Gastrocnemius medialis (tissue), 4 donors: ENCODE data around the gene MYBPH. TPM values are rescaled to one million over a fixed set of nuclear protein-coding genes. Genes with fewer than 3 reads are reported as not detected.

Source experiments
- ATAC-seq, 2 donors: fragments of 150-250 bp; one replicate each; pipeline ENCODE4 v1.9.1; 2016
- DNase-seq, 2 donors: peaks; one replicate each; pipeline ENCODE4 v3.0.0-alpha.2; 2019
- H3K27ac ChIP-seq, 4 donors: fragments of 200-600 bp; sonication (generic); 1 replicate in 1 of 4; 2 replicates in 3 of 4; pipeline ENCODE4 v1.5.1; 2016 to 2018; ENCODE audit warnings: mild to moderate bottlenecking in 2 of 4, moderate library complexity in 1 of 4
- H3K27me3 ChIP-seq, 3 donors: fragments of 200-600 bp; sonication (generic) in 2 of 3; 1 replicate in 1 of 3; 2 replicates in 2 of 3; pipeline versions ENCODE4 v1.5.1 to v1.6.0; 2016 to 2019; ENCODE audit warnings: mild to moderate bottlenecking in 1 of 3, moderate library complexity in 1 of 3
- H3K36me3 ChIP-seq, 2 donors: fragments of 200-600 bp; sonication (generic) in 1 of 2; one replicate each; pipeline ENCODE4 v1.5.1; 2017 to 2018
- H3K4me1 ChIP-seq, 2 donors: fragments of 200-600 bp; sonication (generic) in 1 of 2; one replicate each; pipeline ENCODE4 v1.5.1; 2016 to 2017; ENCODE audit warnings: mild to moderate bottlenecking in 2 of 2
- H3K4me3 ChIP-seq, 4 donors: fragments of 200-600 bp; sonication (generic) in 3 of 4; 1 replicate in 1 of 4; 2 replicates in 3 of 4; pipeline ENCODE4 v1.5.1; 2016 to 2019; ENCODE audit warnings: mild to moderate bottlenecking in 2 of 4
- H3K9me3 ChIP-seq, 3 donors: fragments of 200-600 bp; sonication (generic) in 2 of 3; 1 replicate in 1 of 3; 2 replicates in 2 of 3; pipeline ENCODE4 v1.5.1; 2016 to 2019
- POLR2A ChIP-seq, 2 donors: fragments of 450-650 bp; IDR thresholded peaks; one replicate each; pipeline ENCODE4 v1.6.1; 2017; ENCODE audit warnings: antibody characterized with exemption in 2 of 2, mild to moderate bottlenecking in 2 of 2, moderate library complexity in 2 of 2
- in situ Hi-C, 4 donors: fragments of 200-750 bp; cut with MboI; loops; one replicate each; pipeline versions ENCODE4 v1.15.0 to v1.8.0; 2017; ENCODE audit warnings: low sequenced_read_pairs in 4 of 4
- intact Hi-C: fragments of 100-400 bp; cut with DNase I; formaldehyde crosslinking; loops from one replicate; pipeline ENCODE4 v1.15.1; 2023; ENCODE audit warnings: low total_unique reads
- total RNA-seq, 4 donors: library from RNA; depleted of rRNA; stranded (reverse); fragments of >200 nt; gene quantifications; one replicate each; pipeline versions ENCODE4 v1.1.0 to v1.2.3, GENCODE V29; 2016
- TF ChIP-seq, protein P1 (sequence below), 5 experiments: fragments of 450-650 bp in 3 of 5; fragments of 200-600 bp in 2 of 5; sonication (generic) in 2 of 5; IDR thresholded peaks in 4 of 5; conservative IDR thresholded peaks in 1 of 5; 1 replicate in 4 of 5; 2 replicates in 1 of 5; pipeline ENCODE4 v1.5.1; 2016 to 2019; ENCODE audit warnings: antibody characterized with exemption in 5 of 5, mild to moderate bottlenecking in 3 of 5, moderate library complexity in 3 of 5

Gene MYBPH
- total RNA-seq, 4 donors from 2014 or later = 7.4 to 260 (median 45.5) TPM

DNA sequence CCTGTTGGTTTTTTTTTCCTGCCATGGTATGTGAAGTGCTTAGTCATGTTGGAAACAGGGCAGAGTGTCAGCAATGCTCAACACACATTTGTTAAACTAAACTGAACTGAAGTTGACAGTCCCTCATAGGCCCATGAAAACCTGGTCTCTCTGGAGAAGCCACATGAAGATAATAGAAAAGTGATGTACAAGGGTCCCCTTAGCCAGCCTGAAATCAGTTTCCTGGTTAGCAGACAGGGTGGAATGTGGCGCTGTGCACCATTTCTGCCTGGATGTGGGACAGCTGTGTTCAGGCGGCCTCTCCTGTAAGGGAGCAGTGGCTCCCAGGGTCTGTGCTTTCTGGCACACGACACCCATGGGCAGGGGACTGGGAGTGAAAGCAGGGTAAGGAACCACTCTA, 20.7 kb upstream of the MYBPH start:
- peaks cover 24 to 30% of the 10 kb centered on the region in 2 donors for H3K4me1 ChIP-seq
- no peaks in the 10 kb centered on the region for H3K27me3 ChIP-seq
- H3K36me3 ChIP-seq = no peaks in the 10 kb centered on the region
- no peak overlapping the region for H3K4me3 ChIP-seq
- H3K27ac ChIP-seq = peak overlapping the region in 1 of 4 donors; percentile 1
- ATAC-seq = no peak
- in situ Hi-C loops (no loop called here), intact Hi-C loops (no loop called here)
- no peak for DNase-seq
- H3K9me3 ChIP-seq = no peaks in the 10 kb centered on the region
- no peak for TF ChIP-seq POLR2A (IDR thresholded peaks at IDR 0.05)
- TF ChIP-seq, protein P1, sequence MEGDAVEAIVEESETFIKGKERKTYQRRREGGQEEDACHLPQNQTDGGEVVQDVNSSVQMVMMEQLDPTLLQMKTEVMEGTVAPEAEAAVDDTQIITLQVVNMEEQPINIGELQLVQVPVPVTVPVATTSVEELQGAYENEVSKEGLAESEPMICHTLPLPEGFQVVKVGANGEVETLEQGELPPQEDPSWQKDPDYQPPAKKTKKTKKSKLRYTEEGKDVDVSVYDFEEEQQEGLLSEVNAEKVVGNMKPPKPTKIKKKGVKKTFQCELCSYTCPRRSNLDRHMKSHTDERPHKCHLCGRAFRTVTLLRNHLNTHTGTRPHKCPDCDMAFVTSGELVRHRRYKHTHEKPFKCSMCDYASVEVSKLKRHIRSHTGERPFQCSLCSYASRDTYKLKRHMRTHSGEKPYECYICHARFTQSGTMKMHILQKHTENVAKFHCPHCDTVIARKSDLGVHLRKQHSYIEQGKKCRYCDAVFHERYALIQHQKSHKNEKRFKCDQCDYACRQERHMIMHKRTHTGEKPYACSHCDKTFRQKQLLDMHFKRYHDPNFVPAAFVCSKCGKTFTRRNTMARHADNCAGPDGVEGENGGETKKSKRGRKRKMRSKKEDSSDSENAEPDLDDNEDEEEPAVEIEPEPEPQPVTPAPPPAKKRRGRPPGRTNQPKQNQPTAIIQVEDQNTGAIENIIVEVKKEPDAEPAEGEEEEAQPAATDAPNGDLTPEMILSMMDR (IDR thresholded peaks at IDR 0.05 in 4 of 5, conservative IDR thresholded peaks at IDR 0.05 in 1 of 5) = no peak

DNA sequence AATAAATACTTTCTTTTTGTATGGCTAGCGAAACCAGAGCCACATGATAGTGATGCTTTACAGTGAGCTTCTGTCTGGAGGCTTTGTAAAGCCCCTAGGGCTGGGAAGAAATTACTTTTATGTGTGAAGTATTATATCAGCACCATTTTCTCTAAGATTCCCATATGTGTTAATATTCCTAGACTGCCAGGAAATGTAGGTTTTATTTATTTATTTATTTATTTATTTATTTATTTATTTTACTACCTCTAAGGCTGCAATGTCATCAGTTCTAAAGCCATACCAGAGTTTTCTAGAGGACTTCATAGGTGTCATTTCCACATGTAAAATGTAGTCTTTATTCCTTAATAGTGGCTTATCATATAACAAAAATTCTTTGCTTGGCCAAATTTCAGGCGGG, 15.3 kb upstream of the MYBPH start:
- no peak overlapping the region for H3K4me3 ChIP-seq
- no peak overlapping the region for H3K27ac ChIP-seq
- in situ Hi-C loops = no loop called here
- intact Hi-C loops = no loop called here
- no peaks in the 10 kb centered on the region for H3K9me3 ChIP-seq
- no peaks in the 10 kb centered on the region for H3K36me3 ChIP-seq
- no peaks in the 10 kb centered on the region for H3K27me3 ChIP-seq
- H3K4me1 ChIP-seq = peaks cover 8 to 12% of the 10 kb centered on the region in 2 donors
- TF ChIP-seq, protein P1 (IDR thresholded peaks at IDR 0.05 in 4 of 5, conservative IDR thresholded peaks at IDR 0.05 in 1 of 5) = no peak
- DNase-seq = no peak
- no peak for ATAC-seq

DNA sequence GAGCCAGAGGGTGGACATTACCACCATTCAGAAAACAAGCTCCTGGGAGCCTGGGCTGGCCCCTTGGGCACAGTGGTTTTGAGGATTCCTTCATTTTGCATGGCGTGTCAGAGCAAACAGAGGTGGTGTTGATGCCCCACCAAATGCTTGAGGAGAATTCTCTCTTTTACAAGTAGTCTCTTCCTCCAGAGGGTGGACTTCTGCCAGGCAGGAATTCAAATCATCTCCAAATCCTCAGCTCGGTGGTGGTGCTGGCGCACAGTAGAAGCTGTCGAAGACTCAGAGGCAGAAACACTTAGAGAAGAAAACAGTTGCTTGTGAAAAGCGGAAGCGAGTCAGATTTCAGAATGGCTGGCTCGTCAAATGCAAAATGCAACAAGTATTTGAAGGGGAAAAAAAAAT, 14.3 kb upstream of the MYBPH start:
- Histone ChIP-seq H3K27me3 (no peaks in the 10 kb centered on the region), H3K4me3 (no peak overlapping the region), H3K4me1 (peaks cover 8 to 12% of the 10 kb centered on the region in 2 donors), H3K36me3 (no peaks in the 10 kb centered on the region), H3K9me3 (no peaks in the 10 kb centered on the region), H3K27ac (no peak overlapping the region)
- intact Hi-C loops (no loop called here), in situ Hi-C loops (no loop called here)
- DNase-seq = no peak
- no peak for TF ChIP-seq POLR2A (IDR thresholded peaks at IDR 0.05)
- TF ChIP-seq, protein P1 (IDR thresholded peaks at IDR 0.05 in 4 of 5, conservative IDR thresholded peaks at IDR 0.05 in 1 of 5) = no peak
- no peak for ATAC-seq

DNA sequence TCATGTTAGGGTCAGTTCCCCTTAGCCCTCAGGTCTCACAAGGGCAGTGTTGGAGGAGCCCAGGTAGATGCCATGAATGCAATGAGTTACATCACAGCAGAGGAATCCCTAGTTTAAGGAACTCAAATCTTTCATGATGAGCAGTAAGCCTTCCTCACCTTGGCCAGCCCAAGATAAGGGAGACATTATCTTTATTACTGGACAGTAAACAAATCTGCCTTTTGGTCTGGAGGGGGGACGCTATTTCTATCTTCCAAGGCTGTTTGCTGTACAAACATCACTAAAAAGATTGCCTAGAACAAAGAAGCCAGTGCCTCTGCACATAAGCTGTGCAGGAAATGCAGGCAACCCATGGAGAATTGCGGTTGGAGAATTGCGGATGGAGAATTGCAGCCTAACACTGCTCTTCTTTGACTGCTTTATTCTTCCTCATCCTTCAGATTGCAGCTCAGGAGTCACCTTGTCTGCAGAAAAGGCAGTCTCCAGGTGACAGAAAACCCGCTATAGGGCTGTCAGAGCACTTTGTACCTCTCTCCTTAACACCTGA, 13.1 kb upstream of the MYBPH start:
- H3K4me1 ChIP-seq = peaks cover 8 to 12% of the 10 kb centered on the region in 2 donors
- no peak overlapping the region for H3K4me3 ChIP-seq
- no peaks in the 10 kb centered on the region for H3K36me3 ChIP-seq
- intact Hi-C loops (no loop called here), in situ Hi-C loops (no loop called here)
- no peak for ATAC-seq
- no peaks in the 10 kb centered on the region for H3K9me3 ChIP-seq
- no peaks in the 10 kb centered on the region for H3K27me3 ChIP-seq
- DNase-seq = no peak
- no peak overlapping the region for H3K27ac ChIP-seq
- no peak for TF ChIP-seq POLR2A (IDR thresholded peaks at IDR 0.05)
- TF ChIP-seq, protein P1 (IDR thresholded peaks at IDR 0.05 in 4 of 5, conservative IDR thresholded peaks at IDR 0.05 in 1 of 5) = no peak

GRCh38 chr1:203187689-203188264, 12.2 kb upstream of the MYBPH start:
- Histone ChIP-seq H3K27ac (no peak overlapping the region), H3K4me3 (no peak overlapping the region), H3K4me1 (peaks cover 8 to 12% of the 10 kb centered on the region in 2 donors), H3K27me3 (no peaks in the 10 kb centered on the region), H3K36me3 (no peaks in the 10 kb centered on the region), H3K9me3 (no peaks in the 10 kb centered on the region)
- in situ Hi-C loops (no loop called here), intact Hi-C loops (no loop called here)
- TF ChIP-seq, protein P1 (IDR thresholded peaks at IDR 0.05 in 4 of 5, conservative IDR thresholded peaks at IDR 0.05 in 1 of 5) = no peak
- no peak for TF ChIP-seq POLR2A (IDR thresholded peaks at IDR 0.05)
- ATAC-seq (no peak), DNase-seq (no peak)
